Thyroid gland (tissue), 4 donors: Measurements from ENCODE around the gene GRIA1. TPM values are rescaled to one million over a fixed set of nuclear protein-coding genes. Genes with fewer than 3 reads are reported as not detected.

ENCODE experiments used
- DNase-seq, 2 donors: peaks; one replicate each; pipeline ENCODE4 v3.0.0-alpha.2; 2019
- H3K27ac ChIP-seq, 3 donors: fragments of 200-600 bp; sonication (generic); 1 replicate in 2 of 3; 2 replicates in 1 of 3; pipeline ENCODE4 v1.5.1; 2016 to 2019; ENCODE audit warnings: mild to moderate bottlenecking in 1 of 3, moderate library complexity in 1 of 3
- H3K27me3 ChIP-seq: fragments of 200-600 bp; sonication (generic); one replicate; pipeline ENCODE4 v1.5.1; 2019
- H3K36me3 ChIP-seq, 2 donors: fragments of 200-600 bp; sonication (generic); one replicate each; pipeline ENCODE4 v1.5.1; 2016 to 2019
- H3K4me1 ChIP-seq, 2 donors: fragments of 200-600 bp; sonication (generic); one replicate each; pipeline ENCODE4 v1.5.1; 2017 to 2019
- H3K4me3 ChIP-seq, 3 donors: fragments of 200-600 bp; sonication (generic); replicated peaks in 1 of 3; 1 replicate in 2 of 3; 2 replicates in 1 of 3; pipeline ENCODE4 v1.5.1; 2016; ENCODE audit warnings: mild to moderate bottlenecking in 1 of 3
- H3K9me3 ChIP-seq: fragments of 200-600 bp; sonication (generic); one replicate; pipeline ENCODE4 v1.5.1; 2017
- POLR2A ChIP-seq, 2 donors: fragments of 450-650 bp; IDR thresholded peaks; one replicate each; pipeline ENCODE4 v1.6.1; 2017; ENCODE audit warnings: antibody characterized with exemption in 2 of 2, mild to moderate bottlenecking in 2 of 2, moderate library complexity in 1 of 2
- WGBS, 2 donors: methylation state at CpG; one replicate each; pipeline ENCODE4 v1.1.5; 2017; 5-methylcytosine and 5-hydroxymethylcytosine counted together
- intact Hi-C: fragments of 100-400 bp; cut with DNase I; formaldehyde crosslinking; loops from one replicate; pipeline ENCODE4 v1.15.1; 2023
- total RNA-seq, 4 donors: library from RNA; depleted of rRNA; stranded (reverse); fragments of >200 nt; gene quantifications; one replicate each; pipeline ENCODE4 v1.2.3, GENCODE V29; 2016
- TF ChIP-seq, protein P1 (sequence below), 6 experiments: fragments of 200-600 bp in 3 of 6; fragments of 450-650 bp in 3 of 6; sonication (generic) in 3 of 6; IDR thresholded peaks; one replicate each; pipeline ENCODE4 v1.5.1; 2016 to 2019; ENCODE audit warnings: antibody characterized with exemption in 6 of 6, mild to moderate bottlenecking in 2 of 6, inconsistent platforms in 1 of 6, moderate library complexity in 1 of 6

GRIA1 gene
- total RNA-seq, 4 donors from 2014 or later = 0.21 to 2.6 (median 0.79) TPM

GRCh38 chr5:153551537-153552079 lies 61.1 kb downstream of the GRIA1 start:
- no peaks in the 10 kb centered on the region for H3K36me3 ChIP-seq
- WGBS, 2 donors = 36 to 40% methylated on average over 1 of the region's 1 CpG

GRCh38 chr5:153552886-153553285 lies 62.4 kb downstream of the GRIA1 start:
- DNase-seq = no peak
- Histone ChIP-seq H3K36me3 (no peaks in the 10 kb centered on the region), H3K4me1 (no peaks in the 10 kb centered on the region), H3K27ac (no peak overlapping the region), H3K4me3 (no peak overlapping the region), H3K9me3 (no peaks in the 10 kb centered on the region), H3K27me3 (no peaks in the 10 kb centered on the region)
- intact Hi-C loops = no loop called here
- TF ChIP-seq, protein P1, sequence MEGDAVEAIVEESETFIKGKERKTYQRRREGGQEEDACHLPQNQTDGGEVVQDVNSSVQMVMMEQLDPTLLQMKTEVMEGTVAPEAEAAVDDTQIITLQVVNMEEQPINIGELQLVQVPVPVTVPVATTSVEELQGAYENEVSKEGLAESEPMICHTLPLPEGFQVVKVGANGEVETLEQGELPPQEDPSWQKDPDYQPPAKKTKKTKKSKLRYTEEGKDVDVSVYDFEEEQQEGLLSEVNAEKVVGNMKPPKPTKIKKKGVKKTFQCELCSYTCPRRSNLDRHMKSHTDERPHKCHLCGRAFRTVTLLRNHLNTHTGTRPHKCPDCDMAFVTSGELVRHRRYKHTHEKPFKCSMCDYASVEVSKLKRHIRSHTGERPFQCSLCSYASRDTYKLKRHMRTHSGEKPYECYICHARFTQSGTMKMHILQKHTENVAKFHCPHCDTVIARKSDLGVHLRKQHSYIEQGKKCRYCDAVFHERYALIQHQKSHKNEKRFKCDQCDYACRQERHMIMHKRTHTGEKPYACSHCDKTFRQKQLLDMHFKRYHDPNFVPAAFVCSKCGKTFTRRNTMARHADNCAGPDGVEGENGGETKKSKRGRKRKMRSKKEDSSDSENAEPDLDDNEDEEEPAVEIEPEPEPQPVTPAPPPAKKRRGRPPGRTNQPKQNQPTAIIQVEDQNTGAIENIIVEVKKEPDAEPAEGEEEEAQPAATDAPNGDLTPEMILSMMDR (IDR thresholded peaks at IDR 0.05) = no peak
- no peak for TF ChIP-seq POLR2A (IDR thresholded peaks at IDR 0.05)

More at GRCh38 chr5:153551537-153552079, 61.1 kb downstream of the GRIA1 start:
- H3K4me3 ChIP-seq = no peak overlapping the region
- intact Hi-C loops = no loop called here
- TF ChIP-seq, protein P1 (IDR thresholded peaks at IDR 0.05) = no peak
- TF ChIP-seq POLR2A (IDR thresholded peaks at IDR 0.05) = no peak
- H3K27me3 ChIP-seq = no peaks in the 10 kb centered on the region
- DNase-seq = no peak
- no peaks in the 10 kb centered on the region for H3K9me3 ChIP-seq
- no peak overlapping the region for H3K27ac ChIP-seq
- no peaks in the 10 kb centered on the region for H3K4me1 ChIP-seq

GRCh38 chr5:153555420-153556114 lies 65.1 kb downstream of the GRIA1 start:
- no peak for DNase-seq
- Histone ChIP-seq H3K27me3 (no peaks in the 10 kb centered on the region), H3K4me1 (no peaks in the 10 kb centered on the region), H3K4me3 (no peak overlapping the region), H3K27ac (no peak overlapping the region), H3K9me3 (peaks cover 4% of the 10 kb centered on the region), H3K36me3 (no peaks in the 10 kb centered on the region)
- TF ChIP-seq, protein P1 (IDR thresholded peaks at IDR 0.05) = no peak
- TF ChIP-seq POLR2A (IDR thresholded peaks at IDR 0.05) = no peak
- intact Hi-C loops = no loop called here
- WGBS, 2 donors = 85 to 88% methylated on average over 6 of the region's 6 CpGs

DNA sequence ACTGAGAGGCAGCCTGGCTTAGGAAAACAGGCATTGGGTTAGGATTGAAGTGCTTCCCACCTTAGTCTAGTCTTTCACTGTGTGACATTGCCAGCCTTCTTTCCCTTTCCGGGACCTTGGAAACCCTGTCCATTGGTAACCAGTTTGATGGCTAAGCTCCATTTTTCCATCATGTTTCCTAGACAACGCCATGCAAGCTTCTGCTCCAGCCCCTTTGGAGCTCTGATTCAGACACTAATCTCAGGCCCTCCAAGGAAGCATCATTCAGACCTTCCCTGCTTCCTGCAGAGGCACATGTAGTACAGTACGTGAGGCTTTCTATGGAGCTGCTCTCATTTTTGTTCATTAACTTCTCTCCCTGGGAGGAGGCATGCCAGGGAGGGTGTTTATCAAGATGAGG lies 68.5 kb downstream of the GRIA1 start:
- peaks cover 4% of the 10 kb centered on the region for H3K9me3 ChIP-seq
- H3K36me3 ChIP-seq = no peaks in the 10 kb centered on the region
- H3K4me1 ChIP-seq = no peaks in the 10 kb centered on the region
- intact Hi-C loops = no loop called here
- TF ChIP-seq POLR2A (IDR thresholded peaks at IDR 0.05) = no peak
- TF ChIP-seq, protein P1 (IDR thresholded peaks at IDR 0.05) = no peak
- H3K27ac ChIP-seq = no peak overlapping the region
- no peaks in the 10 kb centered on the region for H3K27me3 ChIP-seq
- DNase-seq = no peak
- WGBS, 2 donors = 84% methylated on average over 3 of the region's 3 CpGs
- H3K4me3 ChIP-seq = no peak overlapping the region

- no peak for DNase-seq
- no peaks in the 10 kb centered on the region for H3K36me3 ChIP-seq
- H3K4me1 ChIP-seq = no peaks in the 10 kb centered on the region
- H3K27me3 ChIP-seq = no peaks in the 10 kb centered on the region
- intact Hi-C loops = no loop called here
- no peak overlapping the region for H3K27ac ChIP-seq
- peaks cover 4% of the 10 kb centered on the region for H3K9me3 ChIP-seq
- no peak overlapping the region for H3K4me3 ChIP-seq
- TF ChIP-seq, protein P1 (IDR thresholded peaks at IDR 0.05) = no peak
- TF ChIP-seq POLR2A (IDR thresholded peaks at IDR 0.05) = no peak
- 60 to 72% methylated on average over 1 of the region's 1 CpG for WGBS, 2 donors
These were observed 69.5 kb downstream of the GRIA1 start for GRCh38 chr5:153559926-153560325.
